ENCODE data around the gene MBL2.
A peak's percentile ranks its signal among the peaks of the same experiment; 100 is the strongest.

Gene MBL2

DNA sequence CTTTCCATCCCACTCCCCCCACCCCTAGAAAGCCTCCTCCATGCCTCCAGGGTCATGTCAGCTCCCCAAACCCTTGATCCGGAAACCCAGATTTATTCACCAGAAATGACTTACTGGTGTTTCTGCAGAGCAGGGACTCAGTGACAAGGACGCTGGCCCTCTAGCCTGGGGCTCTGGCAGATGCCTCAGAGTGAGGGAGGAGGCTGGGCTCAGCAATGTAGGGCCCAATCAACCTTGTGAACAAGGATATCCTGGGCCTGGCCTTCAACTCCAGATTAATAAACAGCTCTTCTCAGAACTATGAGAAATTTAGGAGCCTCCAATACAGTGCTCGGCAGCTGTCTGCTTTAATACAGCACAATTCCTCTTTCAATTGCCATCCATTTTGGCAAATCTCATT is at the start of gene MBL2:
Gene MBL2, minus strand, starts transcription at position 162 of the 400 bp plus-strand sequence. CDS start 1,149 bp downstream, outside the sequence.
- DNase-seq (ENCODE audit: low read depth): no peak

DNA sequence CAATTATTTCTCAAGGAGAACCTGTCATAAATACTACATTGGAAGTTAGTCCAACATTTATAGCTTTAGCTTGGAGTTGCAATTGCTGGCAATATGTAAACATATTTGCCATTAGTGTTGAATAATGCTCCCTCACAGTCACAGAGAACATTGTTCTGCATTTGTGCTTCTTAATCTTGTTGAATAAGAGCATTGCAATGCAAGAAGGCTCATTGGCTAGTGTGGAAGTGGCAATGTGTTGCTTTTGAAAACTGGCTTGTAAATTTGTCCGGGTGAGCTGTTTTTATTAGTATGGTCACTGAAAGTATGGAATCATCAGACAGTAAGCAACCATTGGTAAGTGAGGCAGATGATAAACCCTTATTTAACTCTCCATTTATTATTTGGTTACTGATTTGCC is 47.7 kb upstream of the MBL2 start:
- DNase-seq (ENCODE audit: low read depth): no peak

- peak; percentile 5 for DNase-seq (ENCODE audit: low read depth)
These were observed 45.4 kb upstream of the MBL2 start for GRCh38 chr10:52818019-52818418.

DNA sequence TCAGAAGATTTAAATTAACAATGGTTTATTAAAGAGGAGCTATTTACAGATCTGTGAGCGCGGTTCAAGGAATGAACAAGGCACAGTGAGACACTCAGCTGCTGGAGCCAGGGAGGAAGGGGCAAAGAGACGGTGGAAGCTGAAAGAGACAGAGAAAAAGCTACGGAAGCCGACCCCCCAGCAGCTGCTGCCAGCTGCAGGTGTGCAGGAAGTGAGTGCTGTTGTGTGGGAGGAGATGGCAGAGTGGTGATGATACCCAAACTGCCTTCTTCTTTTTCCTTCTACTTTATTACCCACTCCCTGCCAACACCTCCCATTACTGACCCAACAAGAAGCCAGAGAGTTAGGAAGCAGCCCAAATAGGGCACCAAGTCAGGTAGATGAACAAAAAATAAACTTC is 41.9 kb upstream of the MBL2 start:
- no peak for DNase-seq (ENCODE audit: low read depth)

GRCh38 chr10:52811776-52812175 is 39.2 kb upstream of the MBL2 start:
- DNase-seq (ENCODE audit: low read depth): no peak

DNA sequence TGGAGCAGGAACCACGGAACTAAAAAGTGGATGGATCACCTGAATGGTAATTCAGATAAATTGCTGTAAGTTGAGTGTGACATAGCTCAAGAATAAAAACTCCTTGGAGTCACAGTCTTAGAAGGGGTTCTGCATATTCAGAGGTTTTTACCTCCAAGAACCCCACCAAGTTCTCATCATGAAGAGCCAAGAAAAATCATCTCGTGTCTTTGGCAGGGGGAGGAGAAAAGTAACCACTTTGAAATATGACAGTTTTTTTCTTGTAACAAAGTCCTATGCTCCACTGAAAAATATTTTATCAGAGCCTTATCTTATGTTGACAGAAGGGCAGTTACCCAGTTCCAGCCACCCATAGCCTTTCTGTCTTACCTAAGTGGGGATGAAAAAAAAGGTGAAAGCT is 38.2 kb upstream of the MBL2 start:
- no peak for DNase-seq (ENCODE audit: low read depth)

- DNase-seq (ENCODE audit: low read depth): no peak
These were observed 35.2 kb upstream of the MBL2 start for GRCh38 chr10:52807803-52808202.

GRCh38 chr10:52805414-52806285 is 33.1 kb upstream of the MBL2 start:
- no peak for DNase-seq (ENCODE audit: low read depth)

DNA sequence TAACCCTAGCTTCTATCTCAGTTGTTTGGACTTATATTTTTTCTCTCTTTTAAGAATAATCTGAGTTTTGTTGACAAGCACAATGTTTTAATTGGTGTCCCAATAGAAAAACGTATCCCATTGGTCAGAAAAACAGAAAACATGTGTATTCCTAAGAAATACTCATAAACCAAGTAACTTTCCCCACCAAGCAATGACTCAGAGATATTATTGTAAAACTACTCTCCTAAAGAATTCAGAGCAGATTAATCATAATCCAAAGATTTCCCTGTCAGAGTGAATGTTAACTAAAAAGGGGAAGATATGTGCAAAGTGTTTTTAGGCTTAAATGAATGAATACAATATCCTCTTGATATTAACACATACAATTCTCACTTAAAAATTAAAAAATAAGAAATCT is 29.4 kb upstream of the MBL2 start:
- DNase-seq (ENCODE audit: low read depth): peak; percentile 11

- no peak for DNase-seq (ENCODE audit: low read depth)
These were observed 13.5 kb upstream of the MBL2 start for GRCh38 chr10:52786098-52786497.

- no peak for DNase-seq (ENCODE audit: low read depth)
These were observed 12.8 kb upstream of the MBL2 start for GRCh38 chr10:52785418-52785817.

GRCh38 chr10:52783726-52784125 is 11.1 kb upstream of the MBL2 start:
- no peak for DNase-seq (ENCODE audit: low read depth)

DNA sequence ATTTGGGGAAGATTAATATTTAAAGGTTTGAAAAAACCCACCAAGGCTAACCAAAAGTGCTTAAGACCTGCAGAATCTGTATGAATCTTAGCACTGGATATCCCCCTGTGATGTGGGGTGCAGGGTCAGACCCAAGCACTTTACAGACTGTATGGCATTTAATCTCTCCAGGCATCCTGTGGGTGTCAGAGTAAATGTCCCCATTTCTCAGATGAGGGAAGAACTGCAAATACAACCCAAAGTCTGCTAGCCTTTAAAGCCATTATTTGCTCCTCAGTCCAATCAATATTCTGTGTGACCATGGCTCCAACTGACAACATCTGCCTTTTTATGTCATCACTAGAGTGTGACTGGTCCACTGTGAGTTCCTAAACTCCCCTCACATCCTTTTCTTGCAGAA is 10.0 kb upstream of the MBL2 start:
- DNase-seq (ENCODE audit: low read depth): no peak

GRCh38 chr10:52780391-52781155 is 8.0 kb upstream of the MBL2 start:
- DNase-seq (ENCODE audit: low read depth): no peak

- no peak for DNase-seq (ENCODE audit: low read depth)
These were observed 7.2 kb upstream of the MBL2 start for GRCh38 chr10:52779541-52780390.

GRCh38 chr10:52778511-52779392 is 6.2 kb upstream of the MBL2 start:
- DNase-seq (ENCODE audit: low read depth): no peak

- DNase-seq (ENCODE audit: low read depth): no peak
These were observed 4.8 kb upstream of the MBL2 start for GRCh38 chr10:52777414-52777813.

DNA sequence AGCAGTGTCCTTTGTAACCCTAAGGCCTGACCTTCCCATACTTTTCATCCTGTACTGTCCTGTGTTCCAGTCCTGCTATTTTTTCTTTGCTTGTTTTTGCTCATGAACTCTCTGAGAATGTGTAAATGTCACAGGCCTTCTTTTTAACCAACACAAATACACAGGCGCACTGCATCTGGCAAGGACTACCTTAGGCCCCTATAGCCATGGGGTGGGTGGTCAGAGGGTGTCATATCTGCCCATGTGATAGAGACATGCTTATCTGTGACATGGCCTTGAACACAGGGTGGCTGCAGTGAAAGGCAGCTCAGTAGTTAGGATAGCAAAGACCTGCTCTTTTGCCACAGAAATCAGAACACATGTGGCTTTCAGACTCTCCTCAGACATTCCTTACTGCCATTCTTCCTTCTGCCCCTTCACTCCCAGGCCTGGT is 3.9 kb upstream of the MBL2 start:
- no peak for DNase-seq (ENCODE audit: low read depth)

GRCh38 chr10:52775132-52775647 is 2.6 kb upstream of the MBL2 start:
- DNase-seq (ENCODE audit: low read depth): no peak

DNA sequence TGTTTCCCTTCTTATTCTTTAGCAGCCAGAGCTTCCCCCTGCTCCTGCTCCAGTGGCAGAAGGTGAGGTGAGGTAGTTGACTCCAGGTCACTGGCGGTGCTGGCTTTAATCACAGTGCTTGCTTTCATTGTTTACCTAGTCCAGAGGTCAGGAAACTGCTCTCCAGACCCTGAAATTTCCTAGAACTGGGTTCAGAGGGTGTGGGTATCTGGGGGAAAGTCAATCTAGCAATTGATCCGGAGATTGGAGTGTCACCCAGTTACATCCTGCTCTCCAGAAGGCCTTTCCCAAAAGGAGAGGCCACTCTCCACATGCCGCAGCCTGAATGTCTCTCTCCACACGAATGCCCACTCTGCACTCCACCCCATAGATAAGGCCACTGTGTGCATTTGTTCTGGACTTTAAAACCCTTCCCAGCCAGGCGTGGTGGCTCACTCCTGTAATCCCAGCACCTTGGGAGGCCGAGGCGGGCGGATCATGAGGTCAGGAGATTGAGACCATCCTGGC is 2.1 kb upstream of the MBL2 start:
- no peak for DNase-seq (ENCODE audit: low read depth)

GRCh38 chr10:52774182-52774581 is 1.6 kb upstream of the MBL2 start:
- no peak for DNase-seq (ENCODE audit: low read depth)
